Colonic mucosa (tissue), 4 donors: Measurements from ENCODE around the gene MYG1. TPM values are rescaled to one million over a fixed set of nuclear protein-coding genes. Genes with fewer than 3 reads are reported as not detected.

Experiments used
- DNase-seq: peaks from one replicate; pipeline ENCODE4 v3.0.0-alpha.2; 2020
- H3K27ac ChIP-seq: fragments of 200-600 bp; one replicate; pipeline ENCODE4 v1.8.0; 2021
- H3K27me3 ChIP-seq: fragments of 200-600 bp; one replicate; pipeline ENCODE4 v1.8.0; 2021
- H3K36me3 ChIP-seq: fragments of 200-600 bp; one replicate; pipeline ENCODE4 v1.8.0; 2021
- H3K4me1 ChIP-seq: fragments of 200-600 bp; one replicate; pipeline ENCODE4 v1.8.0; 2021; ENCODE audit warnings: mild to moderate bottlenecking
- H3K4me3 ChIP-seq: fragments of 200-600 bp; one replicate; pipeline ENCODE4 v1.8.0; 2021
- H3K9ac ChIP-seq, 2 donors: one replicate each; pipeline ENCODE4 v1.7.0; 2013; ENCODE audit warnings: control low read depth in 2 of 2, low read depth in 2 of 2, low read length in 2 of 2
- H3K9me3 ChIP-seq: fragments of 200-600 bp; one replicate; pipeline ENCODE4 v1.8.0; 2021
- CTCF ChIP-seq: fragments of 200-600 bp; IDR thresholded peaks from one replicate; pipeline ENCODE4 v1.8.0; 2022; ENCODE audit warnings: antibody characterized with exemption, mild to moderate bottlenecking
- intact Hi-C: fragments of 100-400 bp; cut with DNase I; formaldehyde crosslinking; loops from one replicate; pipeline ENCODE4 v1.14.1; 2022
- total RNA-seq, 2 donors: library from RNA; stranded (reverse); fragmentation: NEBNext Ultra II Directional in 1 of 2; extraction: Animal tissue kit (Norgen Biotek cat#: 25700) in 1 of 2; gene quantifications; one replicate each; pipeline ENCODE4 v1.2.1, GENCODE V29; 2021
- donor health status: healthy.
- donor health status: DM: no; HTN: no; CAD: no.
- donor health status: DM: no; HTN: no; CAD: no.

Gene MYG1
- total RNA-seq, 2 donors from 2014 or later = 37.4 to 60.6 TPM

GRCh38 chr12:53336181-53336681 lies 36.7 kb downstream of the MYG1 start, which contains the start of gene SP7:
Gene SP7, minus strand, starts transcription at chr12:53336354. Its CDS starts 708 bp downstream, at chr12:53335646.
- H3K27ac ChIP-seq = no peak within 1 kb of the TSS
- H3K4me1 ChIP-seq = no peaks in the 10 kb centered on the region
- intact Hi-C loops = loop anchor here (10.0 kb wide), 1 partner anchor 169 kb away; the partner anchor contains the start of genes NPFF and TARBP2
- H3K4me3 ChIP-seq = no peak within 1 kb of the TSS
- TF ChIP-seq CTCF = no peak
- no peak for DNase-seq
- no peak within 1 kb of the TSS for H3K9ac ChIP-seq
- H3K9me3 ChIP-seq = no peaks in the 10 kb centered on the region
- no peaks in the 10 kb centered on the region for H3K36me3 ChIP-seq
- peaks cover 8% of the 10 kb centered on the region for H3K27me3 ChIP-seq

GRCh38 chr12:53338017-53338416 lies 38.5 kb downstream of the MYG1 start:
- H3K4me1 ChIP-seq = no peaks in the 10 kb centered on the region
- no peak for DNase-seq
- H3K4me3 ChIP-seq = no peak overlapping the region
- TF ChIP-seq CTCF = no peak
- intact Hi-C loops = loop anchor here (10.0 kb wide), 1 partner anchor 167 kb away; the partner anchor contains the start of genes NPFF and TARBP2
- no peak overlapping the region for H3K9ac ChIP-seq
- H3K36me3 ChIP-seq = no peaks in the 10 kb centered on the region
- no peaks in the 10 kb centered on the region for H3K9me3 ChIP-seq
- no peak overlapping the region for H3K27ac ChIP-seq
- peaks cover 4% of the 10 kb centered on the region for H3K27me3 ChIP-seq

GRCh38 chr12:53338916-53339315 lies 39.4 kb downstream of the MYG1 start:
- intact Hi-C loops = loop anchor here (10.0 kb wide), 1 partner anchor 166 kb away; the partner anchor contains the start of genes NPFF and TARBP2
- H3K9me3 ChIP-seq = no peaks in the 10 kb centered on the region
- no peak for TF ChIP-seq CTCF
- no peak overlapping the region for H3K4me3 ChIP-seq
- H3K9ac ChIP-seq = no peak overlapping the region
- H3K4me1 ChIP-seq = no peaks in the 10 kb centered on the region
- H3K36me3 ChIP-seq = no peaks in the 10 kb centered on the region
- DNase-seq = no peak
- H3K27me3 ChIP-seq = peaks cover 4% of the 10 kb centered on the region
- H3K27ac ChIP-seq = no peak overlapping the region

- DNase-seq = no peak
- intact Hi-C loops = no loop called here
- Histone ChIP-seq H3K36me3 (no peaks in the 10 kb centered on the region), H3K4me1 (no peaks in the 10 kb centered on the region), H3K27me3 (peaks cover 4% of the 10 kb centered on the region), H3K9me3 (no peaks in the 10 kb centered on the region), H3K27ac (no peak overlapping the region), H3K9ac (no peak overlapping the region), H3K4me3 (no peak overlapping the region)
- no peak for TF ChIP-seq CTCF
These were observed 40.9 kb downstream of the MYG1 start for GRCh38 chr12:53340398-53340797.

GRCh38 chr12:53343449-53343848 lies 44.0 kb downstream of the MYG1 start:
- no peak overlapping the region for H3K4me3 ChIP-seq
- intact Hi-C loops = no loop called here
- H3K27ac ChIP-seq = no peak overlapping the region
- no peaks in the 10 kb centered on the region for H3K36me3 ChIP-seq
- DNase-seq = no peak
- no peak overlapping the region for H3K9ac ChIP-seq
- TF ChIP-seq CTCF = no peak
- no peaks in the 10 kb centered on the region for H3K27me3 ChIP-seq
- H3K4me1 ChIP-seq = no peaks in the 10 kb centered on the region
- no peaks in the 10 kb centered on the region for H3K9me3 ChIP-seq
